ENCODE measurements around the gene FMN1.

The FMN1 gene

DNA sequence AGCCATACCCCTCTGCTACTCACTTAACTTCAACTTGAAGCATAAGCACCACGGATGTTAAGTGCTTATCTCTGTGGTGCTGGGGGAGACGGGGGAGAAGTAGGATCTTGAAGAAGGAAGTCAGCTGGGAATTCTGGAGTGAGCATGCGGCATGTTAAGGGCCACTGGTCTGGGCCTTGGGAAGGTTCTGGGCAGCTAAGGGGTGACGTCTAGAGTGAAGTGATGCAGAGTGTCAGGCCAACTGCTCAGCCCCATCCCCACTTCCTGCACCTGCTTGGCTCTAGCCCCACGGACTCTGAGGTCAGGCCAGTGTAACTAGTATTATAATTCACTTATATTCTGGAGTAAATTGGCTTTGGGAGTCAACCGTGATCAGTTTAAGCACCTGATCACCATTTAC is 228.6 kb downstream of the FMN1 start:
- TF ChIP-seq FOXM1 (IDR thresholded peaks at IDR 0.05; ENCODE audit: borderline replicate concordance) (no peak), HDGF (IDR thresholded peaks at IDR 0.05; ENCODE audit: borderline replicate concordance) (no peak), ELF4 (IDR thresholded peaks at IDR 0.05) (no peak), L3MBTL2 (conservative IDR thresholded peaks at IDR 0.05) (no peak), TARDBP (IDR thresholded peaks at IDR 0.05) (no peak), CTBP1 (IDR thresholded peaks at IDR 0.05; ENCODE audit: borderline replicate concordance) (no peak), ARNT (IDR thresholded peaks at IDR 0.05) (no peak), LEF1 (IDR thresholded peaks at IDR 0.05; ENCODE audit: borderline replicate concordance) (no peak), ZNF384 (IDR thresholded peaks at IDR 0.05) (no peak)
- TF ChIP-seq, protein P1, sequence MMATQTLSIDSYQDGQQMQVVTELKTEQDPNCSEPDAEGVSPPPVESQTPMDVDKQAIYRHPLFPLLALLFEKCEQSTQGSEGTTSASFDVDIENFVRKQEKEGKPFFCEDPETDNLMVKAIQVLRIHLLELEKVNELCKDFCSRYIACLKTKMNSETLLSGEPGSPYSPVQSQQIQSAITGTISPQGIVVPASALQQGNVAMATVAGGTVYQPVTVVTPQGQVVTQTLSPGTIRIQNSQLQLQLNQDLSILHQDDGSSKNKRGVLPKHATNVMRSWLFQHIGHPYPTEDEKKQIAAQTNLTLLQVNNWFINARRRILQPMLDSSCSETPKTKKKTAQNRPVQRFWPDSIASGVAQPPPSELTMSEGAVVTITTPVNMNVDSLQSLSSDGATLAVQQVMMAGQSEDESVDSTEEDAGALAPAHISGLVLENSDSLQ (IDR thresholded peaks at IDR 0.05), result no peak
- DNase-seq (ENCODE audit: extremely low spot score), result no peak
- CTCF ChIA-PET, result no interaction called here
- POLR2A ChIA-PET, result no interaction called here

DNA sequence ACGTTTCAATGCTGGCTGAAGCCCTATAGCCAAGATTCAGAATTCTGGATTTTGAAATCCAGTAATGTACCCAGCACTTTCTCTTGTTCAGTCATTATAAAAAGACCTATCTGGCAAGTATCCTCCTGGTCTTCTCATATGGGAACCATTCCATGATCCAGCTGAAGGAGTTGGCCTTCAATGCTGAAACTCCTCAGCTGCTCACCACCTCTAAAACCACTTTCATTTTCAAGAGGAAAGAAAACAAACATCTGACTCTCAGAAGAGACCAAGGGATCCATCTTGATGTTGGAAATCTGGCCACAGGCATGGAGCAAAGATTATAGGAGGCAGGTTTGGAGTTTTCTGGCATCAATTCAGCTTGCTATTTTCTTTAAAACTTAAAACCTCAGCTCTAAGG is 235.4 kb downstream of the FMN1 start:
- POLR2A ChIA-PET, result no interaction called here
- TF ChIP-seq FOXA1 (IDR thresholded peaks at IDR 0.05) (no peak), TARDBP (IDR thresholded peaks at IDR 0.05) (no peak), HDGF (IDR thresholded peaks at IDR 0.05; ENCODE audit: borderline replicate concordance) (no peak), BHLHE40 (IDR thresholded peaks at IDR 0.05; ENCODE audit: borderline replicate concordance) (no peak), SUZ12 (IDR thresholded peaks at IDR 0.05) (no peak), ELF4 (IDR thresholded peaks at IDR 0.05) (no peak), NFRKB (IDR thresholded peaks at IDR 0.05) (no peak), L3MBTL2 (conservative IDR thresholded peaks at IDR 0.05) (no peak), LEF1 (IDR thresholded peaks at IDR 0.05; ENCODE audit: borderline replicate concordance) (no peak), ZNF384 (IDR thresholded peaks at IDR 0.05) (no peak), SP1 (IDR thresholded peaks at IDR 0.05) (no peak), FOXK2 (IDR thresholded peaks at IDR 0.05) (no peak), CTBP1 (IDR thresholded peaks at IDR 0.05; ENCODE audit: borderline replicate concordance) (no peak)
- no peak for DNase-seq (ENCODE audit: extremely low spot score)
- CTCF ChIA-PET, result no interaction called here

DNA sequence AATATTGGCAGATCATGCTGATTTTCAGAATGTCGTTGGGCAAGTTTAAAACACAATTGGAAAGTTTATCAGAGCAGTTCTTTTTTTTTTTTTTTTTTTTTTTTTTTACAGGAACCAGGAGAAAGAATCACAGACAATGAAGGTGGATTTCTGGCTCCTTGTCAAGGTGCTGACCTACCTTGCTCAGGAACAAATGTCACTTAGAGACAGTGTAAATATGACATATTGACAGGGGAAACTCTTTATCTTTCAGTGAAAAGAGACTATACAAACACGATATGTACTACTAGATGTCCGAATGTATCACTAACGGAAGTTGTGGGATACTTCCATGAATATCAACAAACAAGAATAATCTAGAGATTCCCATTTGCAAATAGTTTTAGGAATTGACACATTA is 237.3 kb downstream of the FMN1 start:
- POLR2A ChIA-PET, result no interaction called here
- CTCF ChIA-PET, result interaction anchor here (1.2 kb wide), 1 partner anchor 294 kb away, joined by 6 read pairs; no protein-coding TSS in a partner anchor
- TF ChIP-seq ARNT (IDR thresholded peaks at IDR 0.05) (no peak), BHLHE40 (IDR thresholded peaks at IDR 0.05; ENCODE audit: borderline replicate concordance) (no peak), SUZ12 (IDR thresholded peaks at IDR 0.05) (no peak), FOXA1 (IDR thresholded peaks at IDR 0.05) (no peak), ZNF384 (IDR thresholded peaks at IDR 0.05) (no peak), TARDBP (IDR thresholded peaks at IDR 0.05) (no peak), NFRKB (IDR thresholded peaks at IDR 0.05) (no peak), FOXK2 (IDR thresholded peaks at IDR 0.05) (no peak), FOXM1 (IDR thresholded peaks at IDR 0.05; ENCODE audit: borderline replicate concordance) (no peak), LEF1 (IDR thresholded peaks at IDR 0.05; ENCODE audit: borderline replicate concordance) (no peak), ELF4 (IDR thresholded peaks at IDR 0.05) (no peak), CTBP1 (IDR thresholded peaks at IDR 0.05; ENCODE audit: borderline replicate concordance) (no peak), HDGF (IDR thresholded peaks at IDR 0.05; ENCODE audit: borderline replicate concordance) (no peak)
- TF ChIP-seq, protein P1 (IDR thresholded peaks at IDR 0.05), result no peak
- DNase-seq (ENCODE audit: extremely low spot score), result no peak

DNA sequence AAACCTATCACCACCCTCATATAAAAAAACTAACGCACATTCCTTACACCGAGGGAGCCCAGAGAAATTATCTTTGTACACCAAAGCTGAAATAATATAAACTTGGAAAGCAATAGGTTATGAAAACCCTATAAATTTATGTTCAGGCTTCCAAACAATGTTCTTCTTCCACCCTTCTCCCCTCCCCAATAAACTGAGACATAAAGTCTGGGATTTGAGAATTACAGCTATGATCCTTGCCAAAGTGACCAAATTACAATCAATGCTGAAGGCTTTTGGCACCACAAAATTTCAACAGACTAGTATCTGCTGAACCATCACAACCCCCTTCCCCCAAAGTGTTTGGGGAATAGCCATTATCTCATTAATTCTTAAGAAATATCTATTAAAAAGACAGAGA is 237.8 kb downstream of the FMN1 start:
- CTCF ChIA-PET, result interaction anchor here (0.6 to 1.2 kb wide), 5 partner anchors 20 to 294 kb away, joined by 3 to 6 read pairs (median 3); no protein-coding TSS in a partner anchor
- TF ChIP-seq LEF1 (IDR thresholded peaks at IDR 0.05; ENCODE audit: borderline replicate concordance) (no peak), FOXM1 (IDR thresholded peaks at IDR 0.05; ENCODE audit: borderline replicate concordance) (no peak), CTBP1 (IDR thresholded peaks at IDR 0.05; ENCODE audit: borderline replicate concordance) (no peak), ELF4 (IDR thresholded peaks at IDR 0.05) (no peak)
- no peak for DNase-seq (ENCODE audit: extremely low spot score)
- POLR2A ChIA-PET, result no interaction called here

DNA sequence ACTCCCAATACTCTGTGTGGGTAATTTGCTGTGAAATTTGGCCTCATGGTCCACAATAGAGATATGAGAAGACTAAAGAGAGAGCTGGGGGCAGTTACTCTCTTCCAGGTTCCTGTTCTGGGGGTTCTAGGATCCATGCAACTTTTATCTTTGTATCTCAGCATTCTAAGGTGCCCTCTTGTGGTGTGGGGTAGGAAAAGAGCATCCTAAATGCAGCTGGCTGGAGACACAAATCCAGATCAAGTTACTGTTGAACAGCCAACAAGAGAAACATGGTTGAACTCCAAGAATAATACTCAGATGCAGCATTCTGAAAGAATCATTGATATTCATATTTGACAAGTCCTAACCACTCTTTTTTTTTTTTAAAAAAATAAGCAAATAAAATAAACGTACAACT is 238.5 kb downstream of the FMN1 start:
- DNase-seq (ENCODE audit: extremely low spot score), result peak; percentile 23
- ChIA-PET CTCF (interaction anchor here (0.6 to 1.2 kb wide), 5 partner anchors 20 to 293 kb away, joined by 3 to 6 read pairs (median 3); no protein-coding TSS in a partner anchor), POLR2A (no interaction called here)
- TF ChIP-seq L3MBTL2 (conservative IDR thresholded peaks at IDR 0.05), result no peak
- no peak for TF ChIP-seq FOXK2 (IDR thresholded peaks at IDR 0.05)
- TF ChIP-seq HDGF (IDR thresholded peaks at IDR 0.05; ENCODE audit: borderline replicate concordance), result no peak
- no peak for TF ChIP-seq SP1 (IDR thresholded peaks at IDR 0.05)
- TF ChIP-seq, protein P1 (IDR thresholded peaks at IDR 0.05), result no peak
- TF ChIP-seq ARNT (IDR thresholded peaks at IDR 0.05), result no peak
- no peak for TF ChIP-seq FOXA1 (IDR thresholded peaks at IDR 0.05)
- no peak for TF ChIP-seq CTBP1 (IDR thresholded peaks at IDR 0.05; ENCODE audit: borderline replicate concordance)
- no peak for TF ChIP-seq ELF4 (IDR thresholded peaks at IDR 0.05)
- TF ChIP-seq FOXM1 (IDR thresholded peaks at IDR 0.05; ENCODE audit: borderline replicate concordance), result no peak
- TF ChIP-seq LEF1 (IDR thresholded peaks at IDR 0.05; ENCODE audit: borderline replicate concordance), result no peak
- no peak for TF ChIP-seq SUZ12 (IDR thresholded peaks at IDR 0.05)
- TF ChIP-seq BHLHE40 (IDR thresholded peaks at IDR 0.05; ENCODE audit: borderline replicate concordance), result no peak
- TF ChIP-seq TARDBP (IDR thresholded peaks at IDR 0.05), result no peak
- no peak for TF ChIP-seq NFRKB (IDR thresholded peaks at IDR 0.05)
- TF ChIP-seq ZNF384 (IDR thresholded peaks at IDR 0.05), result no peak

DNA sequence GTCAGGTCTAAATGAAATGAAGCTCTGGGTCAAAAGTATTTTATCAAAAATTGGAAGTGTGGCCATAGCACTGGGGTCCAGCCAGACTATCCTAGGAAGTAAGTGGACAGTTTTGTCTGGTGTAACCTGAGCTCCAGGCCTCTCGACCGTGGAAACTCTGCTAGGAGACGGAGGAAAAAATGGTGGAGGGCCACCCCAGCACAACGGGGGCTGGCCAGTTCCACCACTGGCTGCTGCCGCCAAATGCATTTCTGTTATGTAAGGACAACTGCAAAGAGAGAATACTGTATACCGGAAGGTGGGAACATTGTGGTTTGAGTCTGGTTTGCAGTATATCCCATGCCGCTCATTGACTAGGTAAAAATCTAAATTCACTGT is 241.0 kb downstream of the FMN1 start:
- ChIA-PET CTCF (interaction anchor here (0.6 to 0.9 kb wide), 2 partner anchors 17 to 120 kb away, joined by 3 read pairs; no protein-coding TSS in a partner anchor), POLR2A (no interaction called here)
- no peak for DNase-seq (ENCODE audit: extremely low spot score)
- TF ChIP-seq ARNT (IDR thresholded peaks at IDR 0.05) (no peak), TARDBP (IDR thresholded peaks at IDR 0.05) (no peak), HDGF (IDR thresholded peaks at IDR 0.05; ENCODE audit: borderline replicate concordance) (no peak), ELF4 (IDR thresholded peaks at IDR 0.05) (no peak), LEF1 (IDR thresholded peaks at IDR 0.05; ENCODE audit: borderline replicate concordance) (no peak), FOXM1 (IDR thresholded peaks at IDR 0.05; ENCODE audit: borderline replicate concordance) (no peak), SUZ12 (IDR thresholded peaks at IDR 0.05) (no peak), SP1 (IDR thresholded peaks at IDR 0.05) (no peak), FOXA1 (IDR thresholded peaks at IDR 0.05) (no peak)
- TF ChIP-seq, protein P1 (IDR thresholded peaks at IDR 0.05), result no peak

Data from HEK293T (cell line).